Adrenal gland (tissue), 12 donors: Measurements from ENCODE around the gene SCG3. TPM values are rescaled to one million over a fixed set of nuclear protein-coding genes. Genes with fewer than 3 reads are reported as not detected.
A peak's percentile ranks its signal among the peaks of the same experiment; 100 is the strongest.

Experiments used
- DNase-seq, 7 donors: peaks; one replicate each; pipeline ENCODE4 v3.0.0-alpha.2; 2019 to 2020
- H3K27ac ChIP-seq, 5 donors: fragments of 200-600 bp; sonication (generic) in 4 of 5; 1 replicate in 3 of 5; 2 replicates in 2 of 5; pipeline versions ENCODE4 v1.5.1 to v1.8.0; 2016 to 2020; ENCODE audit warnings: mild to moderate bottlenecking in 1 of 5
- H3K27me3 ChIP-seq: fragments of 200-600 bp; 2 replicates; pipeline ENCODE4 v1.8.0; 2021
- H3K36me3 ChIP-seq, 2 donors: fragments of 200-600 bp; replicated peaks in 1 of 2; 1 replicate in 1 of 2; 2 replicates in 1 of 2; pipeline versions ENCODE4 v1.5.1 to v1.8.0; 2018 to 2022
- H3K4me1 ChIP-seq, 2 donors: fragments of 200-600 bp; replicated peaks in 1 of 2; 1 replicate in 1 of 2; 2 replicates in 1 of 2; pipeline versions ENCODE4 v1.5.1 to v1.8.0; 2018 to 2021
- H3K4me3 ChIP-seq, 4 donors: fragments of 200-600 bp; sonication (generic) in 3 of 4; one replicate each; pipeline ENCODE4 v1.5.1; 2016 to 2018
- H3K9me3 ChIP-seq, 3 donors: fragments of 200-600 bp; sonication (generic) in 1 of 3; replicated peaks in 1 of 3; 1 replicate in 2 of 3; 2 replicates in 1 of 3; pipeline versions ENCODE4 v1.5.1 to v1.8.0; 2016 to 2021
- CTCF ChIP-seq, 6 experiments: fragments of 450-650 bp in 4 of 6; fragments of 200-600 bp in 2 of 6; sonication (generic) in 1 of 6; IDR thresholded peaks; 1 replicate in 5 of 6; 2 replicates in 1 of 6; pipeline versions ENCODE4 v1.5.1 to v1.8.0; 2016 to 2021; ENCODE audit warnings: antibody characterized with exemption in 6 of 6, mild to moderate bottlenecking in 2 of 6, moderate library complexity in 1 of 6
- POLR2A ChIP-seq, 2 donors: fragments of 450-650 bp; IDR thresholded peaks; one replicate each; pipeline ENCODE4 v1.6.1; 2017; ENCODE audit warnings: antibody characterized with exemption in 2 of 2, mild to moderate bottlenecking in 2 of 2, moderate library complexity in 1 of 2
- WGBS, 4 donors: extraction: QIAGEN DNeasy Blood & Tissue Kit in 2 of 4; methylation state at CpG; one replicate each; pipeline versions ENCODE4 v1.1.5 to v1.1.7; 2013 to 2017; 5-methylcytosine and 5-hydroxymethylcytosine counted together
- intact Hi-C, 2 donors: fragments of 100-400 bp; cut with DNase I; formaldehyde crosslinking; loops; one replicate each; pipeline versions ENCODE4 v1.14.1 to v1.15.0; 2022 to 2023
- polyA plus RNA-seq, 3 donors: library from polyadenylated mRNA; stranded (reverse); fragments of 200-250 nt in 2 of 3; fragments of 350-450 nt in 1 of 3; fragmentation: Illumina TruSeq in 1 of 3; extraction: RNeasy Lipid Tissue Mini Kit (QIAGEN cat#74804) in 1 of 3; gene quantifications; one replicate each; pipeline ENCODE4 v1.2.3, GENCODE V29; 2013 to 2014
- total RNA-seq, 9 donors: library from RNA; depleted of rRNA in 4 of 9; stranded (reverse); fragments of >200 nt in 4 of 9; fragments of 120-200 nt in 1 of 9; fragmentation: NEBNext Ultra II Directional in 1 of 9; extraction: Animal tissue kit (Norgen Biotek cat#: 25700) in 1 of 9; gene quantifications; one replicate each; pipeline versions ENCODE4 v1.1.0 to v1.2.4, GENCODE V29; 2013 to 2023
- donor health status: healthy with polysubstance abuse.
- donor health status: Bipolar disorder and iron deficiency.
- donor health status: DM: yes; HTN: yes; CAD: no.
- donor health status: DM: no; HTN: no; CAD: no.
- donor health status: DM: no; HTN: no; CAD: no.
- donor health status: DM: yes; HTN: yes; CAD: no.

SCG3 gene
- total and polyA plus RNA-seq, 12 donors, result 0.14 to 18.5 (median 2.7) TPM; not detected in 2

- peak overlapping the region in 4 of 5 donors; percentile 16 to 83 (median 51) for H3K27ac ChIP-seq
- peak in 3 of 7 donors; percentile 12 to 62 (median 41) for DNase-seq
- 56 to 60% (median 59%) methylated on average over 5 of the region's 5 CpGs for WGBS, 4 donors
- H3K36me3 ChIP-seq, result no peaks in the 10 kb centered on the region
- no peaks in the 10 kb centered on the region for H3K9me3 ChIP-seq
- peak overlapping the region in 1 of 4 donors; percentile 15 for H3K4me3 ChIP-seq
- TF ChIP-seq POLR2A (IDR thresholded peaks at IDR 0.05), result no peak
- TF ChIP-seq CTCF (IDR thresholded peaks at IDR 0.05), result no peak
- H3K4me1 ChIP-seq, result peaks cover 14 to 43% of the 10 kb centered on the region in 2 donors
- no peaks in the 10 kb centered on the region for H3K27me3 ChIP-seq
- intact Hi-C loops, result no loop called here
Measured at GRCh38 chr15:51731549-51732267, 50.4 kb downstream of the SCG3 start.

GRCh38 chr15:51732646-51733045 is 51.3 kb downstream of the SCG3 start:
- TF ChIP-seq POLR2A (IDR thresholded peaks at IDR 0.05), result no peak
- no peak for TF ChIP-seq CTCF (IDR thresholded peaks at IDR 0.05)
- H3K27ac ChIP-seq, result peak overlapping the region in 2 of 5 donors; percentile 76 to 83
- peaks cover 9 to 35% of the 10 kb centered on the region in 2 donors for H3K4me1 ChIP-seq
- no peaks in the 10 kb centered on the region for H3K27me3 ChIP-seq
- DNase-seq, result no peak
- H3K4me3 ChIP-seq, result no peak overlapping the region
- no peaks in the 10 kb centered on the region for H3K36me3 ChIP-seq
- intact Hi-C loops, result no loop called here
- no peaks in the 10 kb centered on the region for H3K9me3 ChIP-seq
- 69 to 86% (median 79%) methylated on average over 2 of the region's 2 CpGs for WGBS, 4 donors

GRCh38 chr15:51735228-51736010 is 54.1 kb downstream of the SCG3 start:
- H3K4me1 ChIP-seq, result peaks cover 9 to 38% of the 10 kb centered on the region in 2 donors

More at GRCh38 chr15:51735228-51736010, 54.1 kb downstream of the SCG3 start:
- Histone ChIP-seq H3K27ac (peak overlapping the region in 1 of 5 donors; percentile 88), H3K36me3 (no peaks in the 10 kb centered on the region), H3K27me3 (no peaks in the 10 kb centered on the region), H3K9me3 (no peaks in the 10 kb centered on the region), H3K4me3 (no peak overlapping the region)
- TF ChIP-seq POLR2A (IDR thresholded peaks at IDR 0.05) (no peak), CTCF (IDR thresholded peaks at IDR 0.05) (no peak)
- intact Hi-C loops, result no loop called here
- WGBS, 4 donors, result 66 to 81% (median 72%) methylated on average over 5 of the region's 5 CpGs
- DNase-seq, result no peak
